Parathyroid adenoma (tissue), 2 donors: Measurements from ENCODE around the gene CELF6.

ENCODE experiments used
- H2AFZ ChIP-seq: fragments of 300-600 bp; sonication (generic); one replicate; pipeline ENCODE4 v1.7.0; 2017; ENCODE audit warnings: antibody characterized with exemption, mild to moderate bottlenecking
- H3K27ac ChIP-seq: fragments of 300-600 bp; sonication (generic); one replicate; pipeline ENCODE4 v1.7.0; 2017
- H3K27me3 ChIP-seq: fragments of 300-600 bp; sonication (generic); one replicate; pipeline ENCODE4 v1.7.0; 2017; ENCODE audit warnings: low read length; ENCODE audit not compliant: control insufficient read depth, insufficient read depth
- H3K36me3 ChIP-seq: fragments of 300-600 bp; sonication (generic); one replicate; pipeline ENCODE4 v1.7.0; 2017; ENCODE audit warnings: low read length; ENCODE audit not compliant: control insufficient read depth, insufficient read depth
- H3K4me1 ChIP-seq: fragments of 300-600 bp; sonication (generic); one replicate; pipeline ENCODE4 v1.7.0; 2017; ENCODE audit warnings: control low read depth
- H3K4me2 ChIP-seq: fragments of 300-600 bp; sonication (generic); one replicate; pipeline ENCODE4 v1.7.0; 2017; ENCODE audit warnings: low read length
- H3K4me3 ChIP-seq: fragments of 300-600 bp; sonication (generic); one replicate; pipeline ENCODE4 v1.7.0; 2017; ENCODE audit warnings: low read depth, low read length
- H3K79me2 ChIP-seq: fragments of 300-600 bp; sonication (generic); one replicate; pipeline ENCODE4 v1.7.0; 2017; ENCODE audit warnings: control low read depth
- H3K9ac ChIP-seq: fragments of 300-600 bp; sonication (generic); one replicate; pipeline ENCODE4 v1.7.0; 2017; ENCODE audit warnings: mild to moderate bottlenecking
- H3K9me3 ChIP-seq: fragments of 300-600 bp; sonication (generic); one replicate; pipeline ENCODE4 v1.7.0; 2017; ENCODE audit warnings: low read length; ENCODE audit not compliant: control insufficient read depth
- TF ChIP-seq, protein P1 (sequence below): fragments of 300-600 bp; sonication (generic); IDR thresholded peaks from one replicate; pipeline ENCODE4 v1.7.0; 2017; ENCODE audit warnings: antibody characterized with exemption, mild to moderate bottlenecking
- donor health status: primary hyperparathyroidism.

Gene CELF6

DNA sequence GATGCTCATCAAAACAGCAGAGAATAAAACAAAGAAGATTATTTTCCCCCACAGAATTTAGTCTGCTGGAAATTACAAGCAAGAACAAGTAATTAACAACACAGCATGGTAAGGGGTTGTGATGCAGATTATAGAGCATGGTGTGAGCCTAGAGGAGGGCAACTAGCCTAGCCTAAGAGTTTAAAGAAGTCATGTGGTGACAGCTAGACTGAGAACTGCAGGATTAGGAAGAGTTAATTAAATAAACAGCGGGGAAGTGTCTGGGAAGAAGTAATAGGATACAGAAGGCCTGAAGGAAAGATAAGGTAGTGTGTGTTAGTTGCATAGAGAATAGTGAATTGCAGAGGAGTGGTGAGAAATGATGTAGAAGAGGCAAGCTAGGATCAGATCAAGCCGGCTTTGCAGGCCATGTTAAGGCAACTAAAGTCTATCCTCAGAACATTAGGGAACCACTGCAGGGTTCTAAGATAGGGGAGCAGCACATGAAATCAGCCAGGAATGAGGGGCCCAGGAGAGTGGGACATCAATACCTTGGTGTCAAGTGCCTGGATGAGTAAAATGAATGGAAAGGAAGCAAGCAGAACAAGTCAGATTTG, 77.1 kb downstream of the CELF6 start:
- Histone ChIP-seq H3K9ac (no peak overlapping the region), H3K27me3 (no peaks in the 10 kb centered on the region), H3K4me2 (no peak overlapping the region), H3K79me2 (no peaks in the 10 kb centered on the region), H3K9me3 (no peaks in the 10 kb centered on the region), H3K4me3 (no peak overlapping the region), H3K27ac (no peak overlapping the region), H3K36me3 (no peaks in the 10 kb centered on the region), H2AFZ (no peak overlapping the region), H3K4me1 (no peaks in the 10 kb centered on the region)
- TF ChIP-seq, protein P1, sequence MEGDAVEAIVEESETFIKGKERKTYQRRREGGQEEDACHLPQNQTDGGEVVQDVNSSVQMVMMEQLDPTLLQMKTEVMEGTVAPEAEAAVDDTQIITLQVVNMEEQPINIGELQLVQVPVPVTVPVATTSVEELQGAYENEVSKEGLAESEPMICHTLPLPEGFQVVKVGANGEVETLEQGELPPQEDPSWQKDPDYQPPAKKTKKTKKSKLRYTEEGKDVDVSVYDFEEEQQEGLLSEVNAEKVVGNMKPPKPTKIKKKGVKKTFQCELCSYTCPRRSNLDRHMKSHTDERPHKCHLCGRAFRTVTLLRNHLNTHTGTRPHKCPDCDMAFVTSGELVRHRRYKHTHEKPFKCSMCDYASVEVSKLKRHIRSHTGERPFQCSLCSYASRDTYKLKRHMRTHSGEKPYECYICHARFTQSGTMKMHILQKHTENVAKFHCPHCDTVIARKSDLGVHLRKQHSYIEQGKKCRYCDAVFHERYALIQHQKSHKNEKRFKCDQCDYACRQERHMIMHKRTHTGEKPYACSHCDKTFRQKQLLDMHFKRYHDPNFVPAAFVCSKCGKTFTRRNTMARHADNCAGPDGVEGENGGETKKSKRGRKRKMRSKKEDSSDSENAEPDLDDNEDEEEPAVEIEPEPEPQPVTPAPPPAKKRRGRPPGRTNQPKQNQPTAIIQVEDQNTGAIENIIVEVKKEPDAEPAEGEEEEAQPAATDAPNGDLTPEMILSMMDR = no peak

DNA sequence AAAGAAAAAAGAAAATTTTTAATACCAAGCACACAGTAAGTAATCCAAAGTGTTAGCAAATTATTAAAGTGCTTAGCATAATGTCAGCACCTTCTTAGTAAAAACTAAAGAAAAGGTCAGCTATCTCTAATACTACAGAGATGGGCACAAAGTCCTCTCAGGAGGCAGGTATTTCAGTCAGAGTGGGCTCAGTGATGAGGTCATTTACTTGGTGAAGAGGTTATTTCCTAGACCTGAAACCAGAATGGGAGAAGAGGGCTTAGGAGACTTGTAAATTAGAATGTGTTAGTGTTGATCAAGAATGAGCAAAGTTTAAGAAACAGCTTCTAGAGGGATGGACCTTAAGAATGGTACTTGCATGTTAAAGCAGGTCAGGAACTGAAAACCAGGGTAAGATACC, 80.3 kb downstream of the CELF6 start:
- H3K9ac ChIP-seq = no peak overlapping the region
- H3K36me3 ChIP-seq = no peaks in the 10 kb centered on the region
- H3K79me2 ChIP-seq = no peaks in the 10 kb centered on the region
- H2AFZ ChIP-seq = no peak overlapping the region
- no peak overlapping the region for H3K27ac ChIP-seq
- no peak overlapping the region for H3K4me2 ChIP-seq
- no peaks in the 10 kb centered on the region for H3K4me1 ChIP-seq
- no peak overlapping the region for H3K4me3 ChIP-seq
- no peaks in the 10 kb centered on the region for H3K27me3 ChIP-seq
- H3K9me3 ChIP-seq = no peaks in the 10 kb centered on the region
- TF ChIP-seq, protein P1 = no peak

DNA sequence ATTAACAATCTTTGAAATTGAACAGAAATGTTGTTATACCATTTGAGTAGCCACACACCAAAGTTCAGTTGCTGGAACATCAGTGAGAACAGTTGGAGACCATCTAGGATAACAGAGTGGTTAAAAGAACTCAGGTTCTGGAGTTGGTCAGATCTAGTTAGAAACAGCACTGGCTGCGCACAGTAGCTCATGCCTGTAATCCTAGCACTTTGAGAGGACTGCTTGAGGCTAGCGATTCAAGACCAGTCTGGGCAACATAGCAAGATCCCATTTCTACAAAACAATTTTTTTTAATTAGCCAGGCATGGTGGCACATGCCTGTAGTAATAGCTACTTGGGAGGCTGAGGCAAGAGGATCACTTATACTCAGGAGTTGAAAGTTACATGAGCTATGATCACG, 81.4 kb downstream of the CELF6 start:
- no peaks in the 10 kb centered on the region for H3K9me3 ChIP-seq
- TF ChIP-seq, protein P1 = no peak
- no peak overlapping the region for H3K4me3 ChIP-seq
- no peak overlapping the region for H3K9ac ChIP-seq
- H3K36me3 ChIP-seq = no peaks in the 10 kb centered on the region
- no peak overlapping the region for H3K27ac ChIP-seq
- H3K27me3 ChIP-seq = no peaks in the 10 kb centered on the region
- no peaks in the 10 kb centered on the region for H3K4me1 ChIP-seq
- no peak overlapping the region for H2AFZ ChIP-seq
- H3K79me2 ChIP-seq = no peaks in the 10 kb centered on the region
- no peak overlapping the region for H3K4me2 ChIP-seq

DNA sequence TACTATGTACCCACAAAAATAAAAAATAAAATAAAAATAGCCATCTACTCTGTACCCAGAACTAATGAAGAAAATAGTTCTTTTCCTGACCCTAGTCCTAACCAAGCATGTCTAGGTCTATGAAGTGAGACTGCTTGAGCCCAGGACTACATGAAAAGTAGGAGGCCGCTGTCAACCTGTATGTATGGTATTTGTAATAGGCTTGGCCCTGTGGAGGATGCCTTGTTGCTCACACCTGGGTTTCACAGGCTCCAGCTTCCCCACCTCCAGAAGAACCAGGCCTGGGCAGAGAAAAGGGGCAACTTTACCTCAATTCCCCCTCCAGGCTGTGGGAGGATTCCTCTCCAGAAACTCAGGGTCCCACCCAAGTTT, 82.1 kb downstream of the CELF6 start:
- no peaks in the 10 kb centered on the region for H3K79me2 ChIP-seq
- H3K4me3 ChIP-seq = no peak overlapping the region
- no peaks in the 10 kb centered on the region for H3K9me3 ChIP-seq
- TF ChIP-seq, protein P1 = no peak
- no peak overlapping the region for H3K27ac ChIP-seq
- no peaks in the 10 kb centered on the region for H3K4me1 ChIP-seq
- H3K36me3 ChIP-seq = no peaks in the 10 kb centered on the region
- no peak overlapping the region for H3K4me2 ChIP-seq
- H2AFZ ChIP-seq = no peak overlapping the region
- no peaks in the 10 kb centered on the region for H3K27me3 ChIP-seq
- no peak overlapping the region for H3K9ac ChIP-seq
